ENCODE results near the gene AEBP1.
A peak's percentile ranks its signal among the peaks of the same experiment; 100 is the strongest.

GRCh38 chr7:44072364-44073231 lies 31.5 kb upstream of the AEBP1 start:
- peak; percentile 62 to 76 (median 72) for TF ChIP-seq CTCF (IDR thresholded peaks at IDR 0.05)
- peak; percentile 37 to 40 for TF ChIP-seq POLR2AphosphoS5 (IDR thresholded peaks at IDR 0.05)
- no peak for TF ChIP-seq EP300 (IDR thresholded peaks at IDR 0.05)

All from esophagus muscularis mucosa (tissue), 4 donors.